Muscle layer of duodenum (tissue), 2 donors: ENCODE measurements around the gene STAC3.
A peak's percentile ranks its signal among the peaks of the same experiment; 100 is the strongest.

ENCODE experiments used
- H3K27ac ChIP-seq: one replicate; pipeline ENCODE4 v1.7.0; 2013; ENCODE audit warnings: mild to moderate bottlenecking, low read length
- H3K27me3 ChIP-seq: one replicate; pipeline ENCODE4 v1.7.0; 2013; ENCODE audit warnings: low read depth, mild to moderate bottlenecking, control low read depth, low read length
- H3K36me3 ChIP-seq, 2 donors: one replicate each; pipeline ENCODE4 v1.7.0; 2013; ENCODE audit warnings: low read length in 2 of 2, control low read depth in 1 of 2, mild to moderate bottlenecking in 1 of 2; ENCODE audit not compliant: insufficient read depth in 2 of 2, control insufficient read depth in 1 of 2
- H3K4me1 ChIP-seq, 2 donors: one replicate each; pipeline ENCODE4 v1.7.0; 2013; ENCODE audit warnings: low read length in 2 of 2, mild to moderate bottlenecking in 2 of 2, control low read depth in 1 of 2, moderate library complexity in 1 of 2; ENCODE audit not compliant: insufficient read depth in 2 of 2, control insufficient read depth in 1 of 2
- H3K4me3 ChIP-seq, 2 donors: one replicate each; pipeline ENCODE4 v1.7.0; 2013; ENCODE audit warnings: low read length in 2 of 2, low read depth in 1 of 2, mild to moderate bottlenecking in 1 of 2
- H3K9me3 ChIP-seq, 2 donors: one replicate each; pipeline ENCODE4 v1.7.0; 2013; ENCODE audit warnings: low read length in 2 of 2, control low read depth in 1 of 2, mild to moderate bottlenecking in 1 of 2; ENCODE audit not compliant: control insufficient read depth in 1 of 2
- donor health status: healthy.

Gene STAC3

DNA sequence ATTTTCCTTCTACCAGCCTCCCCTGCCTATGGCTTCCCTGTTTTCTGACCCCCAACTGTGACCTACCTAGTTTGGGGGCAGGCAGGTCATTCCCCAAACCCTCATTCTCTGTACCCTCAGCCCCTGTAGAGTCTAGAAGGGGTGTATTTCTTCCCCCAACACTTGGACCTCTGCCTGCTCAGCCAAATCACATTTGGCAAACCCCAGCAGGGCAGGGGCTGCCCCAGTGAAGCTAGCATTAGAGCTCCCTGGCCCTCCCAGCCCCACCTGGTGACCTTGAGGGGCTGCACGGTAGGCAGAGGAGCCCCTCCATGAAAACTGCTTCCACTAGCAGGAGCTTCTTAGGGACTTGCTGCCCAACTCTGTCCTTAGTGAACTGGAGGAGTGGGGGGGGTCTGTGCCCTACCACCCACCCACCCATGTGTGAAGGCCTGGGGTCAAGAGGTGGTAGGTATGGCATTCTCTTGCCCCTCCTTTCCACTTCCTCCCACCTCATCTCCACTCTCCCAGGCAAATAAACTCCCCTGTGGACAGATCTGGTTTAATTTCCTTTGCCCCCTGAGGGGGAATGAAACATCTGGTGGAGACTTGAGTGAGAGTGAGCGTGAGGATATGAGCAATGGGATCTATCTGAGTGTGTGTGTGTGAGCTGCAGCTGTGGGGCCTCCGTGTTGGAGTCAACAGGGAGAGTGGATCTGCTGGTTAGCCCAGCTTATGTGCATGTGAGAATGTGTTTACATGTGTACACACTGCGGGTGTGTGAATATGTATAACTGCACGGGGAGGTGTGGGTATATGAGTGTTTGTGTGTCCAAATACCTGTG lies 32.7 kb downstream of the STAC3 start:
- no peaks in the 10 kb centered on the region for H3K36me3 ChIP-seq
- no peak overlapping the region for H3K27ac ChIP-seq
- H3K9me3 ChIP-seq: no peaks in the 10 kb centered on the region
- H3K27me3 ChIP-seq: peaks cover 76% of the 10 kb centered on the region
- H3K4me1 ChIP-seq: peaks cover 0 to 42% of the 10 kb centered on the region in 2 donors
- no peak overlapping the region for H3K4me3 ChIP-seq

- H3K9me3 ChIP-seq: no peaks in the 10 kb centered on the region
- peaks cover 0 to 48% of the 10 kb centered on the region in 2 donors for H3K4me1 ChIP-seq
- H3K36me3 ChIP-seq: peaks cover 0 to 8% of the 10 kb centered on the region in 2 donors
- H3K27me3 ChIP-seq: peaks cover 66% of the 10 kb centered on the region
- H3K27ac ChIP-seq: no peak overlapping the region
- H3K4me3 ChIP-seq: peak overlapping the region in 1 of 2 donors; percentile 65
Measured at GRCh38 chr12:57216921-57217879, 33.8 kb downstream of the STAC3 start.

DNA sequence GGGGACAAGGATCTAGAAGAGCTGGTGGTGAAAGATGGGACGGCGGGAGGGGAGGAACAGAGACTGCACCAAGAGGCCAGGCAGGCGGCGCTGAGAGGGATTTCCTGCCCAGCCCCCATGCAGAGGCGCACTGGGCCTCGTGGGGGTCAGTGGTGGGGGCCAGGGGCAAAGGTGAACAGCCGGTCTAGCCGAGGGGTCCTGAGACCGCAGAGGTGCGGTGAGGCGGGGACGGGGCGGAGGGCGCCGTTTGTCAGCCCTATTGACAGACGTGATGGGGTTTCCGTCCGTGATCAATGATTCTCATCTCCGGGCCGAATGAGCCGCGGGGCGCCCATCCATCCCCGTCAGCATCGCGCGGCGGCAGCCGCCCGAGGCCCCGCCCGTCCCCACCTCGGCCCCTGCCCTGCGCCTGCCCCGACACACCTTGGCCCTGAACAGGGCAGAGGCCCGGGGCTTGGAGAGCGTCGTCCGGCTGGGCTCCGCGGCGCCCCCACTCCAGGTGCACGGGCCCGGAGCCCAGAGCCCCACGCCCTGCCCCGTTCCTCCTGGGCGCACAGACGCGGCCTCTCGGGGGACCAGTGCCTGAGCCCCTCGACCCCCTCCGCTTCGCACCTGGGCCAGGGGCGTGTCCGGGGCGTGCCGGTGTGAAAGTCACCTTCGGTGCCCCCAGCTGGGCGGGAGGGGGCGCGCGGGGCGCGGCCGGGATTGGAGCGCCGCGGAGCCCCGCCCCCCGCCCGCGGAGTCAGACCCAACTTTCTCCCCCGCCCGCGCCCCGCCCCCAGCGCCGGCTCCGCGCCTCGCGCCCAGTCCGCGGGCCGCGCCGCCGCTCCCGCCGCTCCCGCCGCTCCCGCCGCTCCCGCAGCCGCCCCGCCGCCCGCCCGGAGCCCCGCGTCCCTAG lies 34.7 kb downstream of the STAC3 start, which contains the start of gene NXPH4:
Gene NXPH4, plus strand, starts transcription at position 781 of the 898 bp plus-strand sequence. CDS start 176 bp downstream, outside the sequence.
- Histone ChIP-seq H3K27me3 (peaks cover 59% of the 10 kb centered on the region), H3K27ac (no peak within 1 kb of the TSS)

DNA sequence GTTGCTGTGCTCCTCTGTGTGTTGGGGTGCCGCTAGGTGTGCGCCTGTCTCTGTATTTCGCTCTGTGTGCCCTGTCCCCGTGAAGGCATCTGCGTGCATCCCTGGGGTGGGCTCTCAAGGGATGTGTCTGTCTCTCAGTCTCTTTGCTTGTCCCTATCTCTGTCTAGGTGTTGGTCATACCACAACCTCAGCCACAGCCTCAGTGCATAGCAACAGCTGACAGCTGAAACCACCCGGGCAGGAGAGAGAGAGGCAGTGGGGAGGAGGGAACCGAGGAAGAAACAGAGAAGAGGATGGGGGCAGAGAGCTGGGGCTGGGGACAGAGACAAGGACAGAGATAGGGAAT lies 35.3 kb downstream of the STAC3 start:
- Histone ChIP-seq H3K27ac (no peak overlapping the region), H3K9me3 (no peaks in the 10 kb centered on the region), H3K4me3 (no peak overlapping the region), H3K4me1 (peaks cover 0 to 48% of the 10 kb centered on the region in 2 donors), H3K36me3 (peaks cover 3 to 24% of the 10 kb centered on the region in 2 donors), H3K27me3 (peaks cover 52% of the 10 kb centered on the region)

More for the DNA sequence above, 34.7 kb downstream of the STAC3 start, which contains the start of gene NXPH4:
- Histone ChIP-seq H3K4me1 (peaks cover 0 to 48% of the 10 kb centered on the region in 2 donors), H3K36me3 (peaks cover 0 to 18% of the 10 kb centered on the region in 2 donors), H3K9me3 (no peaks in the 10 kb centered on the region), H3K4me3 (peak within 1 kb of the TSS in 1 of 2 donors; percentile 65)

DNA sequence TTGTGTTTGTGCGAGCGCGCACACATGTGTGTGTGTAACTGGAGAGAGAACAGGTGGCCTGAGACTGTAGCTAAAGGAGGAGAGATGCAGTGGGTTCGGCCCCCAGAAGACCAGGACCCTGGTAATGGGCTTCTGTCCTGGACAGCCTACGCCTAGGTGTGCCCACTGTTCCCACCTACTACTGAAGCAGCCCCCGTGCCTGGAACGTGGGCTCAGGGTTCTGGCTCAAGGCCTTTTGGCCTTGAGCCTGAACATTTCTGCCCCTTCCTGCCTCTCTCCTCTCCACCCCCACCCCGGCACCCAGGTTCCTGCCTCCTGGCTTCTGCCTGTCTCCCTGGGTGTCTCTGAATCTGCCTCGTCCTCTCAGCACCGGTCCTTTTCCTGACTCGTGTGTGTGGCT lies 35.9 kb downstream of the STAC3 start:
- Histone ChIP-seq H3K9me3 (no peaks in the 10 kb centered on the region), H3K27ac (no peak overlapping the region), H3K27me3 (peaks cover 50% of the 10 kb centered on the region), H3K4me3 (no peak overlapping the region), H3K36me3 (peaks cover 3 to 30% of the 10 kb centered on the region in 2 donors), H3K4me1 (peaks cover 0 to 48% of the 10 kb centered on the region in 2 donors)

DNA sequence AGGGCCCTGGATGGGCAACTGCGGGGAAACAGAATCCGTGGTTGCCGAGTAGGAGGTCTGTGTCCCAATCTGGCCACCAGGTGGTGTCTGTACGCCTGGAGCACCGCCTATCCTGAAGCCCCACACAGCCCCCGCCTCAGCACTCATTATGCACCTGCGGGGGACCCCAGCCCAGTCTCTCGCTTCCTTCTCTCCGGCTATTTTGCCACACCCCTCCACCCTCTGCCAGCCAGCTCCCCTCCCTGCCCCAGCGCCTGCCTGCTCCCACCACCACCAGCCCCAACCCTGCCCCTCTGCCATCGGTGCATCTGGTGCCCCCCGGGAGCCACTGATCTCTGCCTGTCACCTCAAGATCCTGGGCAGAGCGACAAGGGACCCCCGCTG lies 36.6 kb downstream of the STAC3 start:
- peaks cover 3 to 36% of the 10 kb centered on the region in 2 donors for H3K36me3 ChIP-seq
- no peak overlapping the region for H3K27ac ChIP-seq
- H3K9me3 ChIP-seq: no peaks in the 10 kb centered on the region
- peaks cover 45% of the 10 kb centered on the region for H3K27me3 ChIP-seq
- H3K4me1 ChIP-seq: peaks cover 0 to 48% of the 10 kb centered on the region in 2 donors
- no peak overlapping the region for H3K4me3 ChIP-seq

DNA sequence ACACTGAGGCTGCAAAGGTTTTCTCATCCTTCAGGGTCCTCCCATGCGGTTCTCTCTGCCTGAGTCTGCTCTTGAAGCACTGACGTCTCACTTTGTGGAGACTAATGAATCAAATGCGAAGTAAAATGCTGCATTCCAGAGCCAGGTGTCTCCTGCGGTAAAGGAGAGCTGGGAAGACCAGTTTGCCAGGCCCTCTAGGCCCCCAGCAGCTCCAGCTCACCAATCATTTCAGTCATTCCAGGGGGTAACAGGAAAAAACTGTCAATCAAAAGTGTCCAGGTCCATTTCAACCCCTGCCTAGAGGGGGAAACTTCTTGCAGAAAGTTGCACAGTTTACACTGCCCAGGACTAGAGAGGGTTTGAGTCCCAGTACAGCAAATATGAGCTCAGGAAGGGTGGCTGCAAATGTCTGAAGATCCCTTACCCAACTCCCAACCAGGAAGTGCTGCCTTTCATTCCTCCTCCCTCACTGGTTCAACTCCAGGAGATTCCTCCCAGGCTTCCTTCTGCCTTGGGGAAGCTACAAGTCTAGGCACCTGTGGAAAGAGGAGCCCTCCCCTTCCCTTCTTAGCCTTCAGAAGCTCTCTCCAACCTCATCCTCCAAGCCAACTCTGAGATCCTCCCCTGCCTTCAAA lies 37.1 kb downstream of the STAC3 start:
- Histone ChIP-seq H3K9me3 (no peaks in the 10 kb centered on the region), H3K4me1 (peaks cover 0 to 48% of the 10 kb centered on the region in 2 donors), H3K36me3 (peaks cover 3 to 40% of the 10 kb centered on the region in 2 donors), H3K27ac (no peak overlapping the region), H3K4me3 (no peak overlapping the region), H3K27me3 (peaks cover 40% of the 10 kb centered on the region)

- Histone ChIP-seq H3K36me3 (peaks cover 3 to 46% of the 10 kb centered on the region in 2 donors), H3K27me3 (peaks cover 33% of the 10 kb centered on the region), H3K4me1 (peaks cover 0 to 48% of the 10 kb centered on the region in 2 donors), H3K4me3 (no peak overlapping the region), H3K27ac (no peak overlapping the region), H3K9me3 (no peaks in the 10 kb centered on the region)
Measured at GRCh38 chr12:57213058-57213715, 37.8 kb downstream of the STAC3 start.

- Histone ChIP-seq H3K4me3 (no peak overlapping the region), H3K36me3 (peaks cover 3 to 50% of the 10 kb centered on the region in 2 donors), H3K27ac (no peak overlapping the region), H3K9me3 (no peaks in the 10 kb centered on the region), H3K4me1 (peaks cover 0 to 45% of the 10 kb centered on the region in 2 donors), H3K27me3 (peaks cover 28% of the 10 kb centered on the region)
Measured at GRCh38 chr12:57212701-57213057, 38.3 kb downstream of the STAC3 start.
